ENCODE results near the gene PITPNB.

PITPNB gene

DNA sequence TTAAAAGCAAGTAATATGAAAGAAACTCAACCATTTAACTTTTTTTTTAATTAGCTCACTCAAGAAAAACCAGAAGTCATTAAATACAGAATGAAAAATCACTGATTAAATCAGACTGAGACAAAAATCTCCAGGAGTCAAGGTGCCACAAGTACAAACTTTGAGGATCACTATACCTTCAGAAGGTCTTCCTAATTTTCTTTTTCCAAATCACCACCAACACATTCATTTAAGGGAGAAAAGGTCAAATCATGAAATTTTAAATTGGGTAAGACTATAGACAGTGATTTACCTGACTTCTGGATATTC, 32.3 kb downstream of the PITPNB start:
- H3K4me1 ChIP-seq (ENCODE audit: control insufficient read depth, insufficient read depth, low read length) = peaks cover 28% of the 10 kb centered on the region
- no peaks in the 10 kb centered on the region for H3K9me3 ChIP-seq (ENCODE audit: control insufficient read depth, insufficient read depth, low read length)
- H3K9ac ChIP-seq (ENCODE audit: low read depth, low read length) = no peak overlapping the region
- H3K36me3 ChIP-seq (ENCODE audit: control insufficient read depth, insufficient read depth, low read length) = peaks cover 12% of the 10 kb centered on the region
- H3K4me3 ChIP-seq (ENCODE audit: low read depth, low read length) = no peak overlapping the region
- no peaks in the 10 kb centered on the region for H3K27me3 ChIP-seq (ENCODE audit: control insufficient read depth, insufficient read depth, low read length)

DNA sequence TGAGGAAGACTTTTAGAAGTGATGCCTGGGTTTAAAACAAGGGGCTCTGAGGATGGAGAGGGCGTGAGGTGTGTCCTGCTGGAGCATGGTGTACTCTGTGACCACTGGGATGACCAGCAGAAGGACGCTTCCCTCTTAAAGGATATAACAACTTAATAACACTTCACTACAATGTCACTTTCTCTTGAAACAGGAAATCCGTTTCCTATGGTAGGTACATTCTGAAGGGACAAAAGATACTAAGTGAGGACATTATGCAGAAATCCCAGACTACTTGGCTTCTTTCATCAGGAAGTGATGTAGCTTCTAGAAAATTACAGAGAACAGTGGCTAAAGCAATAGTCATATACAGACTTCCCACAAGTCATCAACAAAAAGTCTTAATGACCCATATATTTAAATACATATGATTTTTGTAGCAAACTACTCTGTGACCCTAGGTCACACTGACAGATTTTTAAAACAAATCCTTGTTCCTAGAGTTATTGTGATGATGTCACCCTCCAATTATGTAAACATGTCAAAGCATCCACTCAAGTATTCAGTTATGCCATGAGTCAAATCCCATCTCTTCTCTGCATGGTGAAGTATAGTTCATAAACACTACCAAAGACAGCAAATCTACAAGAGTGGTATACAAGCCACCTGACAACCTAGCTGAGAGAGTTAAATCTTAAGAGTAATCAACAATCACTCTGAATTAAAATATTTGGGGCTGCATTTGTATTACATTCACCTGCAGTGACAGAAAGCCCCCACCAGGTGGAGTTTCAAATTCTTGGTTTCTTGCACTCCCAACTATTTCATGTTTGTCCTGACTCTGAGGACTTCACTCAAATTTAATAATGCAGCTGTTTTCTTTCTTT, 32.8 kb downstream of the PITPNB start:
- Histone ChIP-seq H3K4me3 (ENCODE audit: low read depth, low read length) (no peak overlapping the region), H3K27me3 (ENCODE audit: control insufficient read depth, insufficient read depth, low read length) (no peaks in the 10 kb centered on the region), H3K9me3 (ENCODE audit: control insufficient read depth, insufficient read depth, low read length) (no peaks in the 10 kb centered on the region), H3K4me1 (ENCODE audit: control insufficient read depth, insufficient read depth, low read length) (peaks cover 28% of the 10 kb centered on the region), H3K36me3 (ENCODE audit: control insufficient read depth, insufficient read depth, low read length) (peaks cover 10% of the 10 kb centered on the region), H3K9ac (ENCODE audit: low read depth, low read length) (no peak overlapping the region)

DNA sequence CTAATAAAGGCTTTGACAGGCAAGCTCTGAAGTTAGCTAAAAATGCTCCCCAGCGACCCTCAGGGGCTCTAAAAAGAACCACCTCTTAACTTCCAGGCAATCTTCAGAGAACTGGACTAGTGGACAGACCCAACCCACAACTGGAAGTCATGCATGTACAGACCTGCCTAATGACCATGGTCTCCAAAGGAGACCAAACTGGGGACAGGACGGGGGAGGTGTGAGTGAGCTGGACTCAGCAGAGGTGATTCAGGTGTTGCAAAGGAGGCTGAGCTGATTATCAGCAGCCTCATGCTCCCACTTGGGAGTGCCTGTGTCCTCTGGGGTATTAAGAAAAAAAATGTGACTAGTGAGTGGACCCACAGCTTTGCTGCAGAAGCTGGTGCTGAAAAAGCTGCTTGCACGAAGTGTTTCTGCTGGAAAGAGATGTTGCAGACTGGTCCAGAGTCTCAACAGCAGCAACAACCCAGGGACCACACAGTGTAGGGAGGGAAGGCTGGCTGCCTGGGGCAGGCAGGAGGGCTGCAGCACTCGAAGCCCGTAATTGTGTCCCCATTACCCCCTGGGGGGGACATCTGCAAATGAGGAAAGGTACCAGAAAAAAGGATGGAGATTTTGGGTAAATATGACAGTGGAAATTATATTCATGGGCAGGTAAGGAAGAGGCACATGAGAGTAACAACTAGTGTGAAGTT, 35.3 kb downstream of the PITPNB start:
- Histone ChIP-seq H3K27me3 (ENCODE audit: control insufficient read depth, insufficient read depth, low read length) (no peaks in the 10 kb centered on the region), H3K9me3 (ENCODE audit: control insufficient read depth, insufficient read depth, low read length) (no peaks in the 10 kb centered on the region), H3K4me1 (ENCODE audit: control insufficient read depth, insufficient read depth, low read length) (peaks cover 31% of the 10 kb centered on the region), H3K9ac (ENCODE audit: low read depth, low read length) (no peak overlapping the region), H3K36me3 (ENCODE audit: control insufficient read depth, insufficient read depth, low read length) (peaks cover 3% of the 10 kb centered on the region), H3K4me3 (ENCODE audit: low read depth, low read length) (no peak overlapping the region)

DNA sequence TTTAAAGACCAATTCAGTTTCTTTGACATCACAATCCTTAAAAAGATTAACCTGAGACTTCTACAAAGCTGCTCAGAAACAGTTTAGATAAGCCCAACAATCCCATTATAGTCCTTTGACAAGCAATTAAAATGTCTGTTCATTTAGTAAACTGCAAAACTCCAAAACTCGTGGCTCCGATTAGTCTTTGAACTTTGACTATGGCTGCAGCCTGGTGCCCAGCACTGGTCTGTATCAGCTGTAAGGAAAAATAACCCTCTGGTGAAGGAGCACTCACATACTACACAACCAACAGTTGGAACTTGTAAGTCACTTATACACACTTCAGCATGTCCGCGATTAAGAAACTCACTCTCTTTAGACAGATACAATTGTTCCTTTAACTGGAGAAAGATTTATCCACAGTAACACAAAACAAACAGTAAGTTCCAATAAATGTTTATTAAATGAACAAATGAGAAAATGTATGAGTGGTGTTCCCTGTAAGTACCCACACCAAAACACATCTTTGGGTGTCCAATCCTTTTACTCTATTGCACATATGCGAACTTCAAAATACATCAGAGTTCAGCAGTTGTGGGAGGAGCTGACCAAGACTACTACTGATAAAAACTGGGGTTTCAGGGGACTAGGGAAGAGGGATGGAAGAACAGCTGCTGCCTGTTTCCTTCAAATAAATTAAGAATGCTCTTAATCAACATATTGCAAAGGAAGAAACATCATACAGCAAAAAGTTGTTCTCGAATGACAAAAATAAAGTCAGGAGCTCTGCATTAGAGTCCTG, 36.4 kb downstream of the PITPNB start:
- Histone ChIP-seq H3K36me3 (ENCODE audit: control insufficient read depth, insufficient read depth, low read length) (no peaks in the 10 kb centered on the region), H3K4me3 (ENCODE audit: low read depth, low read length) (no peak overlapping the region), H3K4me1 (ENCODE audit: control insufficient read depth, insufficient read depth, low read length) (peaks cover 33% of the 10 kb centered on the region), H3K9me3 (ENCODE audit: control insufficient read depth, insufficient read depth, low read length) (no peaks in the 10 kb centered on the region), H3K9ac (ENCODE audit: low read depth, low read length) (no peak overlapping the region), H3K27me3 (ENCODE audit: control insufficient read depth, insufficient read depth, low read length) (no peaks in the 10 kb centered on the region)

DNA sequence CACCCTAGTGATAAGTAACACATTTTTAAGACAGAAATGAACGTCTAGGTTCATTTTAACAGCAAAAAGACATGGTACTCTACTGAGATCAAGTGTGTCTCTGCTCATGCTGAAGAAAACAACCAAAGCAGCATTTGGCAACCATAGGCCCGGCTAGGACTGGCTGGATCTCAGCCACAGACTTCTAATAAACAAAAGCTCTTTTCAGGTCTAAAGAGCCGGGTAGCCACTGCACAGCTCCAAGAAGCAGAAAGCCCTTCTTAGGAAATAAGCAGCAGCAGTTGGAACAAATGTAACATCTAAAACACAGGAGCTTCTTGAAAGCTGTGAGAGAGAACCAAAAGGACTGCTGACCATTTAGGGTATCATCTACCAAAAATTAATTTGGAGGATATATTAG, 37.6 kb downstream of the PITPNB start:
- Histone ChIP-seq H3K36me3 (ENCODE audit: control insufficient read depth, insufficient read depth, low read length) (no peaks in the 10 kb centered on the region), H3K4me3 (ENCODE audit: low read depth, low read length) (no peak overlapping the region), H3K4me1 (ENCODE audit: control insufficient read depth, insufficient read depth, low read length) (peaks cover 27% of the 10 kb centered on the region), H3K27me3 (ENCODE audit: control insufficient read depth, insufficient read depth, low read length) (no peaks in the 10 kb centered on the region), H3K9ac (ENCODE audit: low read depth, low read length) (no peak overlapping the region), H3K9me3 (ENCODE audit: control insufficient read depth, insufficient read depth, low read length) (no peaks in the 10 kb centered on the region)

DNA sequence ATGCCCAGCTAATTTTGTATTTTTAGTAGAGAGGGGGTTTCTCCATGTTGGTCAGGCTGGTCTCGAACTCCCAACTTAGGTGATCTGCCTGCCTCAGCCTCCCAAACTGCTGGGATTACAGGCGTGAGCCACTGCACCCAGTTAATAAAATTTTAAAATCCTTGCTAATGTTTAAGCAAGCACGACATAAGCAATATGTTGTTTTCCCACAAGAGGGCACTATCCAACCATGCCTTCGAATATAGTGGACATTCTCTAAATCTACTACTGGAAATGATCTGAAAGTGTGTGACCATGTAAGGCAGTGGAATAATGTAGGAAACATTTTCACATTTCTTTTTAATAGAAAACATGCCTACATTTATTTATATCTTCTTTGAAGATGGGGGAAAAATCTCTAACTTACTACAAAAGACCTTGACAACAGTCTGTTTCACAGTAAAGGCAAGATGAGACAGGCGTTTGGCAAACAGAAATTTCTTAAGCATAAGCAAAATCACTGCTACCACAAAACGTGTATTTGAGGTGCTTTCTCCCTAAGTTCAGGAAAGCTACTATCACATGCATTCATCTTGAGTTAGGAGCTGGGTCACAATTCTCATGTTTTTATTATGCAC, 38.2 kb downstream of the PITPNB start:
- Histone ChIP-seq H3K9ac (ENCODE audit: low read depth, low read length) (no peak overlapping the region), H3K4me1 (ENCODE audit: control insufficient read depth, insufficient read depth, low read length) (peaks cover 25% of the 10 kb centered on the region)

DNA sequence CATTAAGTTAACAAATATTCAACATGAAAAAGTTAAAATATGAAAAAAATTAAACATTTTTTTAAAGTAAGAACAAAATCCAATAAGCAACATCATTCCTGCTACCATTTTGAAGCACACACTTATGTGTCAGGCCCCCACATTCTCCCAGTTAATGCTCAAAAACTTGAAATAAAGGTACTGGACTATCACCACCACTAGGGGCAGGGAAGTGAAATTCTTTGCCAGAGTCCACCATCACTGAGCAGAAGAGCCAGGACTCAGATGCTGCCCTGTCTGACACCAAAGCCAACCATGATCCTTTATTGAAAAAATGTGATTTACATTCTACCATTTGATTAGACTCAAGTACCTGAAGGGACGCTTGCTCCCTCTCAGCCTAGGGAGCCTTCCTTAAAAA, 39.1 kb downstream of the PITPNB start:
- no peaks in the 10 kb centered on the region for H3K27me3 ChIP-seq (ENCODE audit: control insufficient read depth, insufficient read depth, low read length)
- H3K9ac ChIP-seq (ENCODE audit: low read depth, low read length) = no peak overlapping the region
- no peaks in the 10 kb centered on the region for H3K36me3 ChIP-seq (ENCODE audit: control insufficient read depth, insufficient read depth, low read length)
- H3K9me3 ChIP-seq (ENCODE audit: control insufficient read depth, insufficient read depth, low read length) = no peaks in the 10 kb centered on the region
- H3K4me1 ChIP-seq (ENCODE audit: control insufficient read depth, insufficient read depth, low read length) = peaks cover 25% of the 10 kb centered on the region
- no peak overlapping the region for H3K4me3 ChIP-seq (ENCODE audit: low read depth, low read length)

More for the DNA sequence above, 38.2 kb downstream of the PITPNB start:
- H3K4me3 ChIP-seq (ENCODE audit: low read depth, low read length) = no peak overlapping the region
- no peaks in the 10 kb centered on the region for H3K36me3 ChIP-seq (ENCODE audit: control insufficient read depth, insufficient read depth, low read length)
- H3K9me3 ChIP-seq (ENCODE audit: control insufficient read depth, insufficient read depth, low read length) = no peaks in the 10 kb centered on the region
- no peaks in the 10 kb centered on the region for H3K27me3 ChIP-seq (ENCODE audit: control insufficient read depth, insufficient read depth, low read length)

DNA sequence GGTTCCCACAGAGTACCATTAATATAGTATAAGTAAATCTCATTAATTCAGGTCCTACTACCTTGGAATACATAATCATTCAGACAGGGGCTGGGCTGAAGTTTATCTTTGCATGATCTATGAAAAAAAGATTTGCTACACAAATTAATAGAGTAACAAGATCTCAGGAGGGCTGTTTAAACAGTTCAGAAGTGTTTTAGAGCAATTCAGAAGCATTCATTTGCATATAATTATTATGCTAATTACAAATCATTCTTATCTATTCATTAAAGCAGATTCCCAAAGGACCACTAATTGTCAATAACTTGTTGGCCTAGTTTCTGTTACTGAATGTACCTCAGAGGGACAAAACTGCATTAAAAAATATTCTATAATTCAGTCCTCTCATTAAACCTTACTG, 40.5 kb downstream of the PITPNB start:
- H3K9ac ChIP-seq (ENCODE audit: low read depth, low read length) = no peak overlapping the region
- no peaks in the 10 kb centered on the region for H3K9me3 ChIP-seq (ENCODE audit: control insufficient read depth, insufficient read depth, low read length)
- no peaks in the 10 kb centered on the region for H3K27me3 ChIP-seq (ENCODE audit: control insufficient read depth, insufficient read depth, low read length)
- H3K4me3 ChIP-seq (ENCODE audit: low read depth, low read length) = no peak overlapping the region
- no peaks in the 10 kb centered on the region for H3K36me3 ChIP-seq (ENCODE audit: control insufficient read depth, insufficient read depth, low read length)
- peaks cover 13% of the 10 kb centered on the region for H3K4me1 ChIP-seq (ENCODE audit: control insufficient read depth, insufficient read depth, low read length)

DNA sequence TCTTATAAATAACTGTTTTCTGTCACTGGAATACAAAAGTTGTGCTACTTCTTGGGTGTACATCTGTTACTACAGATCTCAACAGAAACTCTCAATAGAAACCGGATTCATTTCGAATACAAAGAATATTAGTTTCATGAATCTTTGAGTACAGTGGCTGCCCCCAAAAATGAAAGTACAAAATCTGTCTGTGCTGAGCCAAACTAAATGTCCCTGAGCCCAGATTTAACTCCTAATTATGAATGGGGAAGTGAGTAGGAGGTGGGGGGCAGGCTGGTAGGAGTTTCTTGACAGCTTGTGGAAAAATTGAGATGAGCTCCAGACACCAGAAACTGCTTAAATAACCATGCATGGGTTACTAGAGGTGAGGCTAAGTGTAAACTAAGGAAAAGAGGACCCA, 41.6 kb downstream of the PITPNB start:
- no peaks in the 10 kb centered on the region for H3K9me3 ChIP-seq (ENCODE audit: control insufficient read depth, insufficient read depth, low read length)
- H3K4me1 ChIP-seq (ENCODE audit: control insufficient read depth, insufficient read depth, low read length) = peaks cover 8% of the 10 kb centered on the region
- no peaks in the 10 kb centered on the region for H3K27me3 ChIP-seq (ENCODE audit: control insufficient read depth, insufficient read depth, low read length)
- no peak overlapping the region for H3K4me3 ChIP-seq (ENCODE audit: low read depth, low read length)
- H3K9ac ChIP-seq (ENCODE audit: low read depth, low read length) = no peak overlapping the region
- peaks cover 1% of the 10 kb centered on the region for H3K36me3 ChIP-seq (ENCODE audit: control insufficient read depth, insufficient read depth, low read length)

DNA sequence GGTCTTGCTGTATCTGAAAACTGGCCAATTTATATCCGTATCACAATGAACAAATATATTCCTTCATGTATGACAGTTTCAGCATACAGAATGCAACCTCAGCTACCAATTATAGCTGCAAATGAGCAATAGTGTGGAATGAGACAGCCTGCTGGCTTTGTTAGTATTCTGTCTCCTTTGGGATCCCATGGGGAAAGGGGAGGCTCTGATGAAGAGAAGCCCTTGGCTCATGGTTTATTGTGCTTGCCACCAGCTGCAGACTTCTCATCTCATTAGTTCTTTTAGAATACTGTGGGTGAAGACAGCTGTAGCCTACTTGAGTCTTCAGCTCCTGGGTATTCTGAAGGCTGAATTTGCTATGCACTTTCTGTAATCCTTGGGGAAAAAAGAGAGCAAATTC, 42.4 kb downstream of the PITPNB start:
- Histone ChIP-seq H3K36me3 (ENCODE audit: control insufficient read depth, insufficient read depth, low read length) (peaks cover 2% of the 10 kb centered on the region), H3K4me1 (ENCODE audit: control insufficient read depth, insufficient read depth, low read length) (peaks cover 8% of the 10 kb centered on the region), H3K4me3 (ENCODE audit: low read depth, low read length) (no peak overlapping the region)

DNA sequence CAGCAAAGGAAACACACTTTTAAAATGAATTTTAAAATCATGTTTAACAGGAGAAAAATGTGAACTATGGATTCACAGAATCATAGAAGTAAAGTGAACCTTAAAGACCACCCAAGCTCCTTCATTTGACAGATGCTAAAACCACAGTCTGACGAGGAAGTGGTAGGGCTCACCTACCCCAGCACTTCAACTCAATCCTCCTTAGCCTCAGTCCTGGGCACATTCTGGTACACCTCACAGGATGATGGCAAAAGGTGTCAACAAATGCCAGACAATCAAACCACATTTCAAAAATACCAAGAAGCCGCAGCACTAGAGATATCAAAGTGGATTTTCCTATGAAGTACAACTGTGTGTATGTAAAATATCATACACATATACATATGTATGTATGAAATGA, 43.1 kb downstream of the PITPNB start:
- Histone ChIP-seq H3K27me3 (ENCODE audit: control insufficient read depth, insufficient read depth, low read length) (no peaks in the 10 kb centered on the region), H3K9me3 (ENCODE audit: control insufficient read depth, insufficient read depth, low read length) (no peaks in the 10 kb centered on the region), H3K9ac (ENCODE audit: low read depth, low read length) (no peak overlapping the region), H3K36me3 (ENCODE audit: control insufficient read depth, insufficient read depth, low read length) (peaks cover 2% of the 10 kb centered on the region), H3K4me3 (ENCODE audit: low read depth, low read length) (no peak overlapping the region), H3K4me1 (ENCODE audit: control insufficient read depth, insufficient read depth, low read length) (peaks cover 8% of the 10 kb centered on the region)

More for the DNA sequence above, 42.4 kb downstream of the PITPNB start:
- Histone ChIP-seq H3K9me3 (ENCODE audit: control insufficient read depth, insufficient read depth, low read length) (no peaks in the 10 kb centered on the region), H3K9ac (ENCODE audit: low read depth, low read length) (no peak overlapping the region), H3K27me3 (ENCODE audit: control insufficient read depth, insufficient read depth, low read length) (no peaks in the 10 kb centered on the region)

Measured in iPS-15b (cell line).